ENCODE results near the gene CACFD1.

GRCh38 chr9:133518200-133518599 lies 58.4 kb downstream of the CACFD1 start:
- TF ChIP-seq POLR2AphosphoS5 (IDR thresholded peaks at IDR 0.05) (no peak), CTCF (IDR thresholded peaks at IDR 0.05) (no peak), POLR2A (IDR thresholded peaks at IDR 0.05) (no peak)

All from sigmoid colon (tissue), 4 donors.